GM13977 (cell line): ENCODE results near the gene DLX2.
"Not testable (repeated sequence)": the region's sequence is repeated elsewhere in the genome, so short reads cannot be mapped to it uniquely, and the experiment has no call there.

ENCODE experiments used
- DNase-seq: peaks from one replicate; pipeline ENCODE4 v3.0.0; 2012; ENCODE audit warnings: low spot score
- in situ Hi-C: fragments of 300-500 bp; cut with MboI; formaldehyde crosslinking; loops from one replicate; pipeline ENCODE4 v1.12.0; 2022; ENCODE audit warnings: low sequenced_read_pairs, low pct_unique_long_range_greater_than_20kb, mixed read lengths, inconsistent platforms; ENCODE audit not compliant: unreplicated experiment
- TF ChIP-seq, protein P1 (sequence below): IDR thresholded peaks from 2 replicates; pipeline ENCODE4 v1.5.1; 2012; ENCODE audit warnings: mild to moderate bottlenecking, control low read depth; ENCODE audit not compliant: insufficient read depth; ENCODE audit errors: extremely low read depth, missing control alignments

The DLX2 gene

DNA sequence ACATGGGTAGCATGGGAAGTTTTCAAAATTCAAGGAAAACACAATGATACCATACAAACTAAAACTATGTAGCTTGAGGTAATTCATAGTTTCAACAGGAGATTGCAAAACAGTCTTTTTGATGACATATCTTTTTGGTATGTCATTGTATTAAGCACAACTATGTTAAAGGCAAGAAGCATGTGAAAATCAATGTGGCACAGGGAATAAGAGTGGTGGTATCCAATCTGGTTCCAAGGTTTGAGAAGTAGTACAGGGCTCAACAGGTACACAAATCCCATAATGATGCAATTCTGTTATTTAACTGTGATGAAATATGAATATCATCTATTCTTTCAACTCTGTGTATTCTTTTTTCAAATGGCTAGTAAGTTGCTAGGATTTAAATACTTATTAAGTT lies 16.4 kb upstream of the DLX2 start:
- TF ChIP-seq, protein P1, sequence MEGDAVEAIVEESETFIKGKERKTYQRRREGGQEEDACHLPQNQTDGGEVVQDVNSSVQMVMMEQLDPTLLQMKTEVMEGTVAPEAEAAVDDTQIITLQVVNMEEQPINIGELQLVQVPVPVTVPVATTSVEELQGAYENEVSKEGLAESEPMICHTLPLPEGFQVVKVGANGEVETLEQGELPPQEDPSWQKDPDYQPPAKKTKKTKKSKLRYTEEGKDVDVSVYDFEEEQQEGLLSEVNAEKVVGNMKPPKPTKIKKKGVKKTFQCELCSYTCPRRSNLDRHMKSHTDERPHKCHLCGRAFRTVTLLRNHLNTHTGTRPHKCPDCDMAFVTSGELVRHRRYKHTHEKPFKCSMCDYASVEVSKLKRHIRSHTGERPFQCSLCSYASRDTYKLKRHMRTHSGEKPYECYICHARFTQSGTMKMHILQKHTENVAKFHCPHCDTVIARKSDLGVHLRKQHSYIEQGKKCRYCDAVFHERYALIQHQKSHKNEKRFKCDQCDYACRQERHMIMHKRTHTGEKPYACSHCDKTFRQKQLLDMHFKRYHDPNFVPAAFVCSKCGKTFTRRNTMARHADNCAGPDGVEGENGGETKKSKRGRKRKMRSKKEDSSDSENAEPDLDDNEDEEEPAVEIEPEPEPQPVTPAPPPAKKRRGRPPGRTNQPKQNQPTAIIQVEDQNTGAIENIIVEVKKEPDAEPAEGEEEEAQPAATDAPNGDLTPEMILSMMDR, result no peak
- in situ Hi-C loops, result loop anchor here (25.0 kb wide), 1 partner anchor 532 kb away; no protein-coding TSS in a partner anchor
- no peak for DNase-seq

DNA sequence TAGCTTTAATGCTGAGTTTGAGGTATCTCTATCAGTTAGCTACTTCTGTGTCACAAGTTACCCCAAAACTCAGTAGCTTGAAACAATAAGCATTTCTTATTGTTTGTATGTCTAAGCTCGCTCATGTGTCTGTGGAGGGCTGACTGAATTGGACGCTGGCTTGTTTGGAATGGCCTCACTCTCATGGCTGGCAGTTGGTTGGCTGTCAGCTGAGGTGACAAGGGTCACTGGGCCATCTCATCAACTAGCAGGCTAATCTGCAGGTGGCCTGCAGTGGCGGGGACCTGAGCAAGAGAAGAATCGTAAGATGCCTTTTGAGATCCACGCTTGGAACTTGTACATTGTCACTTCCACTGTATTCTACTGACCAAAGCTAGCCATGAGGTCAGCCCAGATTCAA lies 13.4 kb upstream of the DLX2 start:
- TF ChIP-seq, protein P1, result no peak
- in situ Hi-C loops, result loop anchor here (25.0 kb wide), 1 partner anchor 529 kb away; no protein-coding TSS in a partner anchor
- DNase-seq, result no peak

DNA sequence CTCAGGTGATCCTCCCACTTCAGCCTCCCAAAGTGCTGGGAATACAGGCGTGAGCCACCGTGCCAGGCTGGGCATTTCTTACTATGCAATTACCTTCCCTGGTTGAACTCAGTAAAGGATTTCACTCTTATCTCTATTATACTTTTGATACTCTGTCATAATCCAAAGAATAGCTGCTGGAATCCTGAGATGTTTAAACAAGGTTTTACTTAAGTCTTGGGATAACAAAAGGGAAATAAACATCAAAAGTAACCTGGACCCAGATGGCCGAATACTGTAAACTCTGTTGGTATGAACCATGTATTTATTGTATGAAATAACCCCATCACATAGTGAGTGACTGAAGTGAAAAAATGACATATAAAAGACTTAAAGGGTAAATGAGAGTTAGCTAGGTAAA lies 11.9 kb upstream of the DLX2 start:
- in situ Hi-C loops, result loop anchor here (25.0 kb wide), 1 partner anchor 527 kb away; no protein-coding TSS in a partner anchor
- TF ChIP-seq, protein P1, result no peak
- DNase-seq, result no peak

DNA sequence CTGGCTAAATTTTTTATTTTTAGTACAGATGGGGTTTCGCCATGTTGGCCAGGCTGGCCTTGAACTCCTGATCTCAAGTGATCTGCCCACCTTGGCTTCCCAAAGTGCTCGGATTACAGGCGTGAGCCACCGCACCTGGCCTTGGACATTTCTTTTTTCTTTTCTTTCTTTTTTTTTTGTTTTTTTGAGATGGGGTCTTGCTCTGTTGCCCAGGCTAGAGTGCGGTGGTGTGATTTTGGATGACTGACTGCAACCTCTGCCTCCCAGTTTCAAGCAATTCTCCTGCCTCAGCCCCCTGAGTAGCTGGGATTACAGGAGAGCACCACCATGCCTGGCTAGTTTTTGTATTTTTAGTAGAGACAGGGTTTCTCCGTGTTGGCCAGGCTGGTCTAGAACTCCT lies 11.5 kb upstream of the DLX2 start:
- in situ Hi-C loops, result loop anchor here (25.0 kb wide), 1 partner anchor 527 kb away; no protein-coding TSS in a partner anchor

DNA sequence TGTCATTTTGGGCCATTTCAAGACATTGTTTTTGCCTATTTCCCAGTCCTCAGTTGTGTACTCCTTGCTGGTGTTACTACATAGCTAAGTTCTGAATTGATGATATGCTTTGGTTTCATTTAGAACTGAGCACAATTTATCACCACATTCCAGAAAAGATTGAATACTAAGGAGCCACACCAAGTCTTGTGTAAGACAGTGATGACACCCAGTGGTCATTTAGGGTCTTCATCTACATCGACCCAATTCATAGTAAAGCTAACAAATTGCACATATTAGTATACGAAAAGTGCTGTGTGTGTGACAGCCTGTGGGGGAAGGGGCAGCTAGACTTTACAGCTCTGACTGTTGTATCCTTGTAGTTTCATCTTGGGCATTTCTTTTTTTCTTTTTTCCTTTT lies 10.9 kb upstream of the DLX2 start:
- DNase-seq, result peak; percentile 31
- TF ChIP-seq, protein P1, result peak; percentile 40
- in situ Hi-C loops, result loop anchor here (25.0 kb wide), 1 partner anchor 526 kb away; no protein-coding TSS in a partner anchor

More for the DNA sequence above, 11.5 kb upstream of the DLX2 start:
- DNase-seq, result not testable (repeated sequence)

DNA sequence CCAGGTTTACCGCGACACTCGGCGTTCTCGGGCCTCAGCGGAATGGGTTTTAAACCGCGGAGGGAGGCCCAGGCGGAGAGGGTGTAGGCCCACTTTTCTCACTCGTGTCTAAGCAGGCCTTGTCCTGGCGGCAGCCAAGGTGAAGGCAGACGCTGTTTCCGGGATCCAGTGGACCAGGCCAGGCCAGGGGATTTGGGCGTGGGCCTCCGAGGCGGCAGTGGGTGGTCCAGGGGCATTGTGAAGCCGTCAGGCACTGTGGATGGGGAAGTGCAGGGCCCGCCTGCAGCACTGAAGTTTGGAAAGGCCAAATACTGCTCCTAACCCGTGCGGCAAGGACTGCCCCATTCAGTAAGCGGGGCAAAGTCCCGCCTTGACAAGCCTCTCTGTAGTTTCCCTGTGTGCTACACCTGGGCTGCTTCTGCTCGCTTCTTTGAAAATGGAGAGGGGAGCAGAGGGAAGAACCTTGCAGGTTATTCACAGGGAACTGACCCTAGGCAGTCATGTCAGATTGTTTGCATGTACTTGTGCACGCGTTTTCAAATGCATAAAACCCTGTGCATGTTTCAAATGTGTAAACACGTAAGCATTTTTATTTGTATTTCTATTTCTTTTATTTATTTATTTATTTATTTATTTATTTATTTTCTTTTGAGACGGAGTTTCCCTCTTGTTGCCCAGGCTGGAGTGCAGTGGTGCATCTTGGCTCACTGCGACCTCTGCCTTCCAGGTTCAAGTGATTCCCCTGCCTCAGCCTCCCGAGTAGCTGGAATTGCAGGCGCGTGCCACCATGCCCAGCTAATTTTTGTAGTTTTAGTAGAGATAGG lies 7.5 kb upstream of the DLX2 start:
- DNase-seq, result peak; percentile 9
- in situ Hi-C loops, result loop anchor here (10.0 to 25.0 kb wide), 2 partner anchors 405 to 523 kb away; no protein-coding TSS in a partner anchor
- TF ChIP-seq, protein P1, result no peak
